Stimulated activated CD4-positive, alpha-beta T cell treated with anti-CD3 and anti-CD28 coated beads, Interleukin-12 subunit alpha, Interleukin-12 subunit beta, amount 100 ng/mL, for 24 hours (primary cell): ENCODE measurements around the gene SUSD1.

Experiments
- DNase-seq, 2 experiments: peaks; one replicate each; pipeline ENCODE4 v3.0.0-alpha.2; 2020; ENCODE audit warnings: low read depth in 2 of 2

The SUSD1 gene

GRCh38 chr9:112012026-112012902, 162.8 kb downstream of the SUSD1 start:
- no peak for DNase-seq

GRCh38 chr9:112011051-112011620, 164.0 kb downstream of the SUSD1 start:
- DNase-seq: no peak

- no peak for DNase-seq
Measured at GRCh38 chr9:112010537-112010936, 164.6 kb downstream of the SUSD1 start.

- no peak for DNase-seq
Measured at GRCh38 chr9:112009656-112010055, 165.4 kb downstream of the SUSD1 start.

GRCh38 chr9:112007575-112008240, 167.4 kb downstream of the SUSD1 start:
- DNase-seq: no peak

GRCh38 chr9:112006361-112007020, 168.6 kb downstream of the SUSD1 start:
- DNase-seq: no peak

GRCh38 chr9:112005939-112006338, 169.2 kb downstream of the SUSD1 start:
- no peak for DNase-seq

- no peak for DNase-seq
Measured at GRCh38 chr9:112003538-112003937, 171.6 kb downstream of the SUSD1 start.

- no peak for DNase-seq
Measured at GRCh38 chr9:112002847-112003457, 172.1 kb downstream of the SUSD1 start.

- no peak for DNase-seq
Measured at GRCh38 chr9:112002131-112002846, 172.8 kb downstream of the SUSD1 start.

- no peak for DNase-seq
Measured at GRCh38 chr9:112000743-112001142, 174.4 kb downstream of the SUSD1 start.

GRCh38 chr9:111999319-111999718, 175.8 kb downstream of the SUSD1 start:
- DNase-seq: no peak

- DNase-seq: no peak
Measured at GRCh38 chr9:111997831-111998230, 177.3 kb downstream of the SUSD1 start.

- no peak for DNase-seq
Measured at GRCh38 chr9:111994831-111995458, 180.2 kb downstream of the SUSD1 start.

GRCh38 chr9:111993319-111993718, 181.8 kb downstream of the SUSD1 start:
- no peak for DNase-seq

GRCh38 chr9:111992523-111992922, 182.6 kb downstream of the SUSD1 start:
- no peak for DNase-seq

- no peak for DNase-seq
Measured at GRCh38 chr9:111991179-111991578, 183.9 kb downstream of the SUSD1 start.
